ENCODE measurements around the gene PAFAH1B2.
"Not testable (repeated sequence)": the region's sequence is repeated elsewhere in the genome, so short reads cannot be mapped to it uniquely, and the experiment has no call there.

The PAFAH1B2 gene

DNA sequence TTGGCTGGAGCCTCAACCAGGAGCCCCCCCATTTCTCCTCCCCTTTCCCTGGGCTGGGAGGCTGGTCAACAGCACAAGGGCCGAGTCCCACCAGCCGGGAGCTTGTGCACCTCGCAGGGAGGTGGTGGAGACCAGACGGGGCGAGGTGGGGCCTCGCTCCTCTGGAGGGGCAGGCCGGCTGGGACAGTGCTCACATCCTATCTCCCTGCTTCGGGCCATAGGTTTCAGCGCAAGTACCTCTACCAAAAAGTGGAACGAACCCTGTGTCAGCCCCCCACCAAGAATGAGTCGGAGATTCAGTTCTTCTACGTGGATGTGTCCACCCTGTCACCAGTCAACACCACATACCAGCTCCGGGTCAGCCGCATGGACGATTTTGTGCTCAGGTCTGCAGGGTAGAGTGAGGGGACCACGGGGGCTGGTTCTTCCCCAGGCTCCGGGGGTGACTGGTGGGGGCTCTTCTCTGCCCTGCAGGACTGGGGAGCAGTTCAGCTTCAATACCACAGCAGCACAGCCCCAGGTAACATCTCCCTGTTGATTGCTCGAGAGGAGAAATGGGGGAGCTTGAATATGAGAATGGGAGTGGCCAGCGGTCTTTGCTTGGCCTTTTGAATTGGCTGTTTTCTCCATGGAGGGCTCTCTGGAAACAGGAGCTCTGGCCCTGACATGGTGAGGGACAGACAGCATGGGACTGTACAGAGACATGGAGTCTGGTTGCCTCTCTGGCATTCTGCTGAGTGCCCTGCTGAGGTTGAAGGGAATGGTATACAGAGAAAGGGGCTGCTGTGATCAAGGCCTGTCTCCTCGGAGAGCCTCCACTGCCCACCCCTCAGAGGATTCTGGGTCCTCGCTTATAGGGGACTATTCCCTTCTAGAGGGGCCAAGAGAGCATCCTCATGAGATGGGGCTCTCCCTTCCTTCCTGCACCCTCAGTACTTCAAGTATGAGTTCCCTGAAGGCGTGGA, 37.8 kb downstream of the PAFAH1B2 start:
- peak; percentile 74 for DNase-seq (ENCODE audit: low spot score)
- Histone ChIP-seq H3K4me3 (peak overlapping the region; percentile 32), H3K27ac (peak overlapping the region in 1 of 2 donors; percentile 47)

DNA sequence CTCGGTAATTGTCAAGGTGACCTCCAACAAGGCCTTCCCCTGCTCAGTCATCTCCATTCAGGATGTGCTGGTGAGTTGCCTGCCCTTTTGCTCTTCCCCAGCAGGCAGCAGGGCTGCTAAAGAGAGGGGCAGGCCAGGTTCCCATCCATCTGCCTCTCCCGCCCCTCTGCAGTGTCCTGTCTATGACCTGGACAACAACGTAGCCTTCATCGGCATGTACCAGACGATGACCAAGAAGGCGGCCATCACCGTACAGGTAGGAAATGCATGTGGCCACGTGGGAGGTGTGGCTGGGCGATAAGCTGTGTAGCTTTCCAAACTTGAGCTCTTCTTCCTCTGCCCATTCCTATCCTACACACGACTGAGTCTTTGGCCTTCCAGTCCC, 38.5 kb downstream of the PAFAH1B2 start:
- Histone ChIP-seq H3K27ac (no peak overlapping the region), H3K4me3 (no peak overlapping the region)
- no peak for DNase-seq (ENCODE audit: low spot score)
- TF ChIP-seq, protein P1, sequence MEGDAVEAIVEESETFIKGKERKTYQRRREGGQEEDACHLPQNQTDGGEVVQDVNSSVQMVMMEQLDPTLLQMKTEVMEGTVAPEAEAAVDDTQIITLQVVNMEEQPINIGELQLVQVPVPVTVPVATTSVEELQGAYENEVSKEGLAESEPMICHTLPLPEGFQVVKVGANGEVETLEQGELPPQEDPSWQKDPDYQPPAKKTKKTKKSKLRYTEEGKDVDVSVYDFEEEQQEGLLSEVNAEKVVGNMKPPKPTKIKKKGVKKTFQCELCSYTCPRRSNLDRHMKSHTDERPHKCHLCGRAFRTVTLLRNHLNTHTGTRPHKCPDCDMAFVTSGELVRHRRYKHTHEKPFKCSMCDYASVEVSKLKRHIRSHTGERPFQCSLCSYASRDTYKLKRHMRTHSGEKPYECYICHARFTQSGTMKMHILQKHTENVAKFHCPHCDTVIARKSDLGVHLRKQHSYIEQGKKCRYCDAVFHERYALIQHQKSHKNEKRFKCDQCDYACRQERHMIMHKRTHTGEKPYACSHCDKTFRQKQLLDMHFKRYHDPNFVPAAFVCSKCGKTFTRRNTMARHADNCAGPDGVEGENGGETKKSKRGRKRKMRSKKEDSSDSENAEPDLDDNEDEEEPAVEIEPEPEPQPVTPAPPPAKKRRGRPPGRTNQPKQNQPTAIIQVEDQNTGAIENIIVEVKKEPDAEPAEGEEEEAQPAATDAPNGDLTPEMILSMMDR (IDR thresholded peaks at IDR 0.05), result no peak

More for the DNA sequence above, 37.8 kb downstream of the PAFAH1B2 start:
- TF ChIP-seq, protein P1 (IDR thresholded peaks at IDR 0.05), result no peak

DNA sequence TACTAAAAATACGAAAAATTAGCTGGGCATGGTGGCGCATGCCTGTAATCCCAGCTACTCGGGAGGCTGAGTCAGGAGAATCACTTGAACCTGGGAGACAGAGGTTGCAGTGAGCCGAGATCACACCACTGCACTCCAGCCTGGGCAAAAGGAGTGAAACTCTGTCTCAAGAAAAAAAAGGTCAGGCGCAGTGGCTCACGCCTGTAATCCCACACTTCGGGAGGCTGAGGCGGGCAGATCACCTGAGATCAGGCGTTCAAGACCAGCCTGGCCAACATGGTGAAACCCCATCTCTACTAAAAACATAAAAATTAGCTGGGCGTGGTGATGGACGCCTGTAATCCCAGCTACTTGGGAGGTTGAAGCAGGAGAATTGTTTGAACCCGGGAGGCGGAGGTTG, 39.1 kb downstream of the PAFAH1B2 start:
- H3K27ac ChIP-seq, H3K4me3 ChIP-seq: not testable (repeated sequence)
- peak; percentile 17 for DNase-seq (ENCODE audit: low spot score)

DNA sequence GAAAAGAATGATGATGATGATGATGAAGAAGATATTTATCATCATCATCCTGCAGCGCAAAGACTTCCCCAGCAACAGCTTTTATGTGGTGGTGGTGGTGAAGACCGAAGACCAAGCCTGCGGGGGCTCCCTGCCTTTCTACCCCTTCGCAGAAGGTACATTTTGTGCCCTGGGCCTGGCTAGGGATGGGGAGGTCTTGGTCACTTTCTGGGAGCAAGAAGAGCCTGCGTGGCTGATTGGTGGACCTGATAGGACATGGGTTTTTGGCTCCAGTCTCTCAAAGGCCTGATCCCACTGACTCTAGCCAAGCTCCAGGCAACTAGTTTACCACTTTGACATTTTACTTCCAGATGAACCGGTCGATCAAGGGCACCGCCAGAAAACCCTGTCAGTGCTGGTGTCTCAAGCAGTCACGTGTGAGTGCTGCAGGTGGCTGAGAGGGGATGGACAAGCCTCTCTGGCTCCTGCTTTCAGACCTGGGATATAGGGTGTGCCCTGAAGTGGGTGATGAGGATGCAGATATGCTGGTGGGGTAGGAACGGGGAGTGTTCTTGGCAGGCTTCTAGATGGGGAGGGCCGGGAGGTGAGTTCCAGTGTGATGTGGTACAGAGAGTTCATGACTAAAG, 39.8 kb downstream of the PAFAH1B2 start:
- no peak overlapping the region for H3K27ac ChIP-seq
- TF ChIP-seq, protein P1 (IDR thresholded peaks at IDR 0.05), result no peak
- peak; percentile 63 for DNase-seq (ENCODE audit: low spot score)
- H3K4me3 ChIP-seq, result no peak overlapping the region

DNA sequence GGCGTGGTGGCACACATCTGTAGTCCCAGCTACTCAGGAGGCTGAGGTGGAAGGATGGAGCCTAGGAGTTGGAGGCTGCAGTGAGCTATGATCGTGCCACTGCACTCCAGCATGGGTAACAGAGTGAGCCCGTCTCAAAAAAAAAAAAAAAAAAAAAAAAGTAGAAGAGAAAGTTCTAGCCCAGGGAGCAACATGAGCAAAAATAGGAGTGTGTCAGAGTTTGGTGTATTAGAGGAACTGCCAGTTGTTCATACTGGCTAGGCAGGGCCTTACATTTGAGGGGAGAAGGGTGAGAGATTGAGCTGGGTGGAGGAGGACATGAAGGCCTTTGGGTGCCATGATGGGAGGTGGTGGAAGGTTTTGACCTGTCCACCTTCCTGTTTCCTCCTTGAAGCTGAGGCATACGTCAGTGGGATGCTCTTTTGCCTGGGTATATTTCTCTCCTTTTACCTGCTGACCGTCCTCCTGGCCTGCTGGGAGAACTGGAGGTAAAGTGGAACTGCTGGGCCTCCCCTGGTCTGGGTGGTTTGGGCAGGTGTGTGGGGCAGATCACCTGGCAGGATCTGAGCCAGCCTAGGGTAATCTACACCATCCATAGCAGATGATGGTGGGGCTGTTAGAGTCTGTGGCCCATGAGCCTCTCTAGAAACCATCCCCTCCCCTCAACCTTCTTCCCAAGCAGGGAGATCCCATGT, 41.8 kb downstream of the PAFAH1B2 start:
- peak; percentile 31 for DNase-seq (ENCODE audit: low spot score)
- peak overlapping the region in 1 of 2 donors; percentile 63 for H3K27ac ChIP-seq
- no peak overlapping the region for H3K4me3 ChIP-seq
- TF ChIP-seq, protein P1 (IDR thresholded peaks at IDR 0.05), result no peak

GRCh38 chr11:117186431-117186761, 42.3 kb downstream of the PAFAH1B2 start:
- Histone ChIP-seq H3K27ac (peak overlapping the region in 1 of 2 donors; percentile 63), H3K4me3 (no peak overlapping the region)
- peak; percentile 59 for DNase-seq (ENCODE audit: low spot score)
- TF ChIP-seq, protein P1 (IDR thresholded peaks at IDR 0.05), result no peak

GRCh38 chr11:117187007-117187406, 42.9 kb downstream of the PAFAH1B2 start:
- no peak overlapping the region for H3K27ac ChIP-seq

More at GRCh38 chr11:117187007-117187406, 42.9 kb downstream of the PAFAH1B2 start:
- no peak for DNase-seq (ENCODE audit: low spot score)
- TF ChIP-seq, protein P1 (IDR thresholded peaks at IDR 0.05), result no peak
- H3K4me3 ChIP-seq, result no peak overlapping the region

Data from coronary artery (tissue), 2 donors.